Breast epithelium (tissue), 4 donors: Measurements from ENCODE around the gene ROR1. TPM values are rescaled to one million over a fixed set of nuclear protein-coding genes. Genes with fewer than 3 reads are reported as not detected.
A peak's percentile ranks its signal among the peaks of the same experiment; 100 is the strongest.

Source experiments
- DNase-seq, 2 donors: peaks; one replicate each; pipeline ENCODE4 v3.0.0-alpha.2; 2019; ENCODE audit warnings: low spot score in 2 of 2
- H3K27ac ChIP-seq, 2 donors: fragments of 200-600 bp; sonication (generic) in 1 of 2; one replicate each; pipeline ENCODE4 v1.5.1; 2016 to 2019; ENCODE audit warnings: mild to moderate bottlenecking in 1 of 2
- H3K27me3 ChIP-seq, 2 donors: fragments of 200-600 bp; sonication (generic) in 1 of 2; one replicate each; pipeline versions ENCODE4 v1.5.1 to v1.6.0; 2017 to 2019; ENCODE audit warnings: control low read depth in 1 of 2, mild to moderate bottlenecking in 1 of 2
- H3K36me3 ChIP-seq: fragments of 200-600 bp; one replicate; pipeline ENCODE4 v1.5.1; 2019
- H3K4me1 ChIP-seq, 2 donors: fragments of 200-600 bp; sonication (generic); one replicate each; pipeline ENCODE4 v1.5.1; 2016 to 2019; ENCODE audit warnings: control low read depth in 1 of 2
- H3K4me3 ChIP-seq, 3 donors: fragments of 200-600 bp; sonication (generic); 1 replicate in 2 of 3; 2 replicates in 1 of 3; pipeline ENCODE4 v1.5.1; 2016 to 2019; ENCODE audit warnings: mild to moderate bottlenecking in 3 of 3, moderate library complexity in 2 of 3
- H3K9me3 ChIP-seq, 2 donors: fragments of 200-600 bp; sonication (generic) in 1 of 2; one replicate each; pipeline ENCODE4 v1.5.1; 2016 to 2019; ENCODE audit warnings: control low read depth in 1 of 2
- POLR2A ChIP-seq: fragments of 450-650 bp; IDR thresholded peaks from one replicate; pipeline ENCODE4 v1.6.1; 2016; ENCODE audit warnings: antibody characterized with exemption, mild to moderate bottlenecking, moderate library complexity
- POLR2AphosphoS5 ChIP-seq, 3 donors: sonication (generic); formaldehyde crosslinking; IDR thresholded peaks; one replicate each; pipeline ENCODE4 v1.6.1; 2017; ENCODE audit warnings: antibody characterized with exemption in 3 of 3
- intact Hi-C: fragments of 100-400 bp; cut with DNase I; formaldehyde crosslinking; loops from one replicate; pipeline ENCODE4 v1.15.1; 2023; ENCODE audit warnings: low total_unique reads
- total RNA-seq, 3 donors: library from RNA; depleted of rRNA; stranded (reverse); fragments of >200 nt; gene quantifications; one replicate each; pipeline ENCODE4 v1.1.0, GENCODE V29; 2016
- TF ChIP-seq, protein P1 (sequence below), 3 donors: fragments of 450-650 bp; IDR thresholded peaks; one replicate each; pipeline ENCODE4 v1.5.1; 2016 to 2017; ENCODE audit warnings: antibody characterized with exemption in 3 of 3, mild to moderate bottlenecking in 3 of 3, moderate library complexity in 3 of 3

The ROR1 gene
- total RNA-seq, 3 donors from 2014 or later = 5.9 to 11.6 (median 7.7) TPM

DNA sequence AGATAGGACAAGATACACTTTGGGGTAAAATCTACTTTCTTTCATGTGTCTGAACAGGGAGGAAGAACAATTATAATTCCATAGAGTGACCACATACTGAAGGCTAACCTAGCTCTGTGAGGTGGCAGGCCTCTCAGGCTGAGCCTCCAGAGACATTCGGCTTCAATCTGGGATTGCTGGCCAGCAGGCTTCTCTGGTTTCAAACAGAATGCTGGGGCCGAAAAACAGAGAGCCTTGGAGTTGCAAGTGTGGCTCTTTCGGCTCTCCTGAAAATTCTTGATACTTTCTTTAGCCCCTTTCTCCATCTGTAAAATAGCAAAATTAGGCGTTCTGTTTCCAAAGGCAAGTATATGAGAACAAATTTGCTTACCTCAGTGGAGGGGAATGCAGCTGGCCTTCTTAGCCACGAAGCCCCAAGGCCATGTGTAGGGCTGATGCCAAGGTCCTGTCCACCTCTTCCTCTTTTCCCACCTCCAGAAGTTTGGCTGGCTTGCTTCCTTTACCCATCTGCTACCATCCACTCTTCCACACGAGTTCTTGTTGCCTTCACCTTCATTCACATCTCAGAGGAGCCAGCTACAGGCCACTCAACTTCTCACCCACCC lies 399.6 kb downstream of the ROR1 start:
- no peaks in the 10 kb centered on the region for H3K4me1 ChIP-seq
- H3K36me3 ChIP-seq = no peaks in the 10 kb centered on the region
- TF ChIP-seq POLR2A (no peak), POLR2AphosphoS5 (IDR thresholded peaks at IDR 0.05) (no peak)
- TF ChIP-seq, protein P1, sequence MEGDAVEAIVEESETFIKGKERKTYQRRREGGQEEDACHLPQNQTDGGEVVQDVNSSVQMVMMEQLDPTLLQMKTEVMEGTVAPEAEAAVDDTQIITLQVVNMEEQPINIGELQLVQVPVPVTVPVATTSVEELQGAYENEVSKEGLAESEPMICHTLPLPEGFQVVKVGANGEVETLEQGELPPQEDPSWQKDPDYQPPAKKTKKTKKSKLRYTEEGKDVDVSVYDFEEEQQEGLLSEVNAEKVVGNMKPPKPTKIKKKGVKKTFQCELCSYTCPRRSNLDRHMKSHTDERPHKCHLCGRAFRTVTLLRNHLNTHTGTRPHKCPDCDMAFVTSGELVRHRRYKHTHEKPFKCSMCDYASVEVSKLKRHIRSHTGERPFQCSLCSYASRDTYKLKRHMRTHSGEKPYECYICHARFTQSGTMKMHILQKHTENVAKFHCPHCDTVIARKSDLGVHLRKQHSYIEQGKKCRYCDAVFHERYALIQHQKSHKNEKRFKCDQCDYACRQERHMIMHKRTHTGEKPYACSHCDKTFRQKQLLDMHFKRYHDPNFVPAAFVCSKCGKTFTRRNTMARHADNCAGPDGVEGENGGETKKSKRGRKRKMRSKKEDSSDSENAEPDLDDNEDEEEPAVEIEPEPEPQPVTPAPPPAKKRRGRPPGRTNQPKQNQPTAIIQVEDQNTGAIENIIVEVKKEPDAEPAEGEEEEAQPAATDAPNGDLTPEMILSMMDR (IDR thresholded peaks at IDR 0.05) = no peak
- intact Hi-C loops = no loop called here
- no peaks in the 10 kb centered on the region for H3K27me3 ChIP-seq
- DNase-seq = peak in 1 of 2 donors; percentile 34
- H3K4me3 ChIP-seq = no peak overlapping the region
- peak overlapping the region; percentile 36 to 67 for H3K27ac ChIP-seq
- no peaks in the 10 kb centered on the region for H3K9me3 ChIP-seq

DNA sequence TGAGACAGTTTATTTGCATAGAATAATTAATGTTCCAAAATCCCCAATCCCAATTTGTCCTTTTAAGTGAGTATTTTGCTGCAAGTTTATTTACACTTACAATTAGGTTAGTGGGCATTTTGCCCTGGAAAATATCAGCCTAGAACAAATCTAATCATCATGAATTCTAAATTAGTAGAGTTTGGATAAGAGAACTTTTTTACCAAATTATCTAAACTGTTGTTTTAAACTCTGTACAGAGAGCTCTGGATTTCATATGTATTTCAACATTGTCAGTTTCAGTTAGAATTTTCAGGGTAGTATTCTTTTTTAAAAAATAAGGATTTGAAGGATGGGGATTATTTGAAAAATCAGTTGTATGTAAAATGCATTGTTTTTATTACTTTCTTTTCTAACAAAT lies 401.8 kb downstream of the ROR1 start:
- no peak for DNase-seq
- Histone ChIP-seq H3K27ac (no peak overlapping the region), H3K4me1 (no peaks in the 10 kb centered on the region), H3K27me3 (no peaks in the 10 kb centered on the region), H3K4me3 (no peak overlapping the region), H3K36me3 (no peaks in the 10 kb centered on the region), H3K9me3 (no peaks in the 10 kb centered on the region)
- intact Hi-C loops = no loop called here
- no peak for TF ChIP-seq POLR2A

DNA sequence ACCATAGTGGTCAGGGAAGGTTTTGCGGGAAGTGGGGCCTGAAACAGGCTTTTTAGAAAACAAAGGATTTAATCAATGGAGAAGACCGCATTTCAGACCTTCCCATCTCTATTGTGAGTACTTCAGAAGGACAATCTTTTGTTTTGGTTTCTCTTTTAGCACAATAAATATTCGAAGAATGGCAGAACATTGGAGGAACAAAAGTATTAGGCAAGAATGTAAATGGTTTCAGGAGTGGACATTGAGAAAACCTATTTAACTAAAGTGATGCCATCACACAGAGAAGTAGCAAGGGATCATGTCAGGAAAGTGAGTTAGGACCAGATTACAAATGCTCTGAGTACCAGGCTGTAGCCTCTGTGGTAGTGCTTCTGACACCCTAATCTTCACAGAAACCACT lies 402.8 kb downstream of the ROR1 start:
- Histone ChIP-seq H3K36me3 (no peaks in the 10 kb centered on the region), H3K4me1 (no peaks in the 10 kb centered on the region), H3K27me3 (no peaks in the 10 kb centered on the region), H3K4me3 (no peak overlapping the region), H3K27ac (no peak overlapping the region), H3K9me3 (no peaks in the 10 kb centered on the region)
- intact Hi-C loops = no loop called here
- TF ChIP-seq, protein P1 (IDR thresholded peaks at IDR 0.05) = no peak
- TF ChIP-seq POLR2AphosphoS5 (IDR thresholded peaks at IDR 0.05) (no peak), POLR2A (no peak)
- no peak for DNase-seq

DNA sequence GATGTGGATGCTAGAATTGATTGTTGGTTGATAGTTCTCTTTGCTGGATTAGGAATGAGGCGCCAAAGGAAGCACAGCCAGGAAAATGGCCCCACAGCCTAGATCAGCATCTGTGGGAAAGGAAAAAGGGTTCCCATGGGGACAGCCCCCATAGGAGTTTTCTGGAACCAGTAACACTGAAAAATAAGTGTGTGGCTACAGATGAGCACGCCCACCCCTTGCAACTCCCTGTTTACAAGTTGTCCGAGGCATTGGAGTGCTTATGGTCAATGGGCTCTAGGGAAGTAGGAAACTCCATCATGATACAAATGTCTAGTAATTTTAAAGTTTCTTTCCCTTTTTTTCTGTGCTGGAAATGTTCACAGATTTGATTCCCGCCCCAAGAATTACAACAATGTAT lies 405.8 kb downstream of the ROR1 start:
- no peak overlapping the region for H3K4me3 ChIP-seq
- no peak for DNase-seq
- TF ChIP-seq POLR2A (no peak), POLR2AphosphoS5 (IDR thresholded peaks at IDR 0.05) (no peak)
- TF ChIP-seq, protein P1 (IDR thresholded peaks at IDR 0.05) = no peak
- no peaks in the 10 kb centered on the region for H3K27me3 ChIP-seq
- no peaks in the 10 kb centered on the region for H3K9me3 ChIP-seq
- no peaks in the 10 kb centered on the region for H3K36me3 ChIP-seq
- no peaks in the 10 kb centered on the region for H3K4me1 ChIP-seq
- no peak overlapping the region for H3K27ac ChIP-seq
- intact Hi-C loops = no loop called here

DNA sequence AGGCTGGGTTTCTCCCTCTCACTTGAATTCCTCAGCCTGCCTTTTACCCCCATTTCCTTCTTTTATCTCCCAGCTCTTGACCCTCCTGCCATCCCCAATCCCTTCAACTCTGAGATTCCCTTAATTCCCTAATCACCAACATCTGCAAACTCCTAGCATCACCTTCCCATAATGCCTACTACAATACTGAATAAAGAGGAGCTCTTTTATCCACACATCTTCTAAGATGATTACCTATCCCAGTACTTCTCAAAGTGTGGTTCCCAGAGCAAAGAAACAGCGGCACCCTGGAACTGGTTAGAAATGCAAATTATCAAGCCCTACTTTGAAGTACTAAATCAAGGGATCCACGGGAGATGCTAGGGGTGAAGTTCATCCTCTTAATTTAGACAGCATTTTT lies 408.4 kb downstream of the ROR1 start:
- intact Hi-C loops = no loop called here
- TF ChIP-seq POLR2A (no peak), POLR2AphosphoS5 (IDR thresholded peaks at IDR 0.05) (no peak)
- TF ChIP-seq, protein P1 (IDR thresholded peaks at IDR 0.05) = no peak
- H3K9me3 ChIP-seq = no peaks in the 10 kb centered on the region
- no peaks in the 10 kb centered on the region for H3K27me3 ChIP-seq
- DNase-seq = no peak
- no peaks in the 10 kb centered on the region for H3K36me3 ChIP-seq
- H3K4me1 ChIP-seq = no peaks in the 10 kb centered on the region
- no peak overlapping the region for H3K4me3 ChIP-seq
- no peak overlapping the region for H3K27ac ChIP-seq
